Tibial nerve (tissue), 3 donors: ENCODE data around the gene PIGX.

ENCODE experiments used
- CTCF ChIP-seq, 5 experiments: fragments of 200-600 bp in 3 of 5; fragments of 450-650 bp in 2 of 5; sonication (generic) in 3 of 5; IDR thresholded peaks; one replicate each; pipeline ENCODE4 v1.5.1; 2016 to 2019; ENCODE audit warnings: antibody characterized with exemption in 5 of 5, mild to moderate bottlenecking in 3 of 5, moderate library complexity in 2 of 5
- POLR2A ChIP-seq, 2 donors: fragments of 450-650 bp; IDR thresholded peaks; one replicate each; pipeline ENCODE4 v1.6.1; 2017; ENCODE audit warnings: antibody characterized with exemption in 2 of 2, mild to moderate bottlenecking in 2 of 2, moderate library complexity in 2 of 2

GRCh38 chr3:196771067-196771466, 58.9 kb downstream of the PIGX start:
- TF ChIP-seq CTCF (IDR thresholded peaks at IDR 0.05) (no peak), POLR2A (IDR thresholded peaks at IDR 0.05) (no peak)
